GM19035 (cell line): ENCODE measurements around the gene SASH1.

Experiments
- ATAC-seq: cut with Tn5 transposase; IDR thresholded peaks from one replicate; pipeline ENCODE4 v1.9.1; 2021; ENCODE audit not compliant: unreplicated experiment

SASH1 gene

DNA sequence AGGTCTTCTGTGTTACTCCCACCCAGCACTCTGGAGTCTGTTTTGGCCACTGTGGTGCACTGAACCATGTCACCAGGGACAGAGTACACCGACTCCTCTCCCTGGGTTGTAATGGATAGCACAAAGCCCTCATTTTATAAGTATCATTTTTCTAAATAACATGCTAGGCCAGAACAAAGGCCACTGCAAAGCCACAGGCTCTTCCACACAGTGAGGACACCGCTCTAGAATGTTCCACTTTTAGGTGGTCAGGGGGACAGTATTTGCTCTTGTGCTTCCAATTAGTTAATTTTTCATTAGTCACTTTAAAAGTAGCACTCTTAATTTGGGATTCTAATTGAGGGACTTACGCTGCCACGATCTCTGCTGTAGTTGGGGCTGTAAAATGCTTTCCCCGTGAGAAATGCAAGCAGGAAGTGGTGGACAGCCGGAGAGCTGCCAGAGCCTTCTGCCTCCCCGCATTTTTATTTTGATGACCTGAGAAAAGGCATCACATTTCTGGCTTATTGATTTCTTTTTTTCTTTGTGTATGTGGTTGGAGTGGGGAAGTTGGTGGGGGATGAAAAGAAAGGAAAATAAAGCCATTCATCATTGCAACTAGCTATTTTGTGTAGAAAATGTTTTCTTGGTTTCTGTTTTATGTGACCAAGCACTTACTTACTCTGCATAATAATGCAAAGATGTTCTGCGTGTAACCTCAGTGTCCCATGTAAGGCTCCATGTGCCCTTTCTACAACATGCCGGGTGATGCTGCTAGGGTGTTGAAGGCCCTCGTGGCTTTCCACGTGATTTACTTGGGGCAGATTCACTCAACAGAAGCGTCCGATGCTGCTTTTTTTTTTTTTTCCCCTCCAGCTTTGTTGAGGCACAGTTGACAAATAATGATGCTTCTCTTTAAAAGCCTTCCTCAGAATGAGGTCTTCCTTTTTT lies 195.9 kb downstream of the SASH1 start:
- no peak for ATAC-seq

GRCh38 chr6:148543540-148543939 lies 200.9 kb downstream of the SASH1 start:
- no peak for ATAC-seq

DNA sequence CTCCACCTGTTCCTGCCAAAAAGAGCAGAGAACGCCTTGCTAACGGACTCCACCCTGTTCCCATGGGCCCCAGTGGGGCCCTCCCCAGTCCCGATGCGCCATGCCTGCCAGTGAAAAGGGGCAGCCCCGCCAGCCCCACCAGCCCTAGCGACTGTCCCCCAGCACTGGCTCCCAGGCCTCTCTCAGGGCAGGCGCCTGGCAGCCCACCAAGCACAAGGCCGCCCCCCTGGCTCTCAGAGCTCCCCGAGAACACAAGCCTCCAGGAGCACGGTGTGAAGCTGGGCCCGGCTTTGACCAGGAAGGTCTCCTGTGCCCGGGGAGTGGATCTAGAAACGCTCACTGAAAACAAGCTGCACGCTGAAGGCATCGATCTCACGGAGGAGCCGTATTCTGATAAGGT lies 201.8 kb downstream of the SASH1 start:
- ATAC-seq = no peak

DNA sequence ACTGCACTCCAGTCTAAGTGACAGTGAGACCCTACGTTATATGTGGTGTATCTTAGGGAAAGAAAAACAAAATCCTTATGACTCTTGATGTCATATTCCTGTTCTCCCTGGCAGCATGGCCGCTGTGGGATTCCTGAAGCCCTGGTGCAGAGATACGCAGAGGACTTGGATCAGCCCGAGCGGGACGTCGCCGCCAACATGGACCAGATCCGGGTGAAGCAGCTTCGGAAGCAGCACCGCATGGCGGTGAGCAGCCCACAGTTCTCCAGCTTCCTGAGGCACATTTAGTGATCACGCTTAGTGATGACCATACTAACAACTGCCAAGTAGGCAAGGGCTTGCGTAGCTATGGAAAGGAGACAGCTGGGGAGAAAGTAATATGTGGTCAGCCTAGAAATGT lies 203.3 kb downstream of the SASH1 start:
- no peak for ATAC-seq

DNA sequence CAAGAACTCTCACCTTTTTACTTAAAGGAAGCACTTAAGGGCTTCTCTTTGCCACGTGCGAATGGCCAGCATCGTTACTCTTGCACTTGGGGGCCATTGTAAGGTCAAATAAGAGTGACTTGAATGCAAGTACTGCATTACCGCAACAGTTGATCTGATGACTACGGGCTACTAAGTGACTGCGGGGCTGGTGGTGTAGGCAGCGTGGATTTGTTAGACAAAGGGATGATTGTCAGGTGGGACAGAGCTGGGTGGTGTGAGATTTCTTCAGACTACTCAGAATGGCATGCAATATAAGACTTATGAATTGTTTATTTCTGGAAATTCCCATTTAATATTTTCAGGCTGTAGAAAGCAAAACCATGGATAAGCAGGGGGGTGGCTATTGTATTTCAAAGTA lies 204.5 kb downstream of the SASH1 start:
- ATAC-seq = no peak

DNA sequence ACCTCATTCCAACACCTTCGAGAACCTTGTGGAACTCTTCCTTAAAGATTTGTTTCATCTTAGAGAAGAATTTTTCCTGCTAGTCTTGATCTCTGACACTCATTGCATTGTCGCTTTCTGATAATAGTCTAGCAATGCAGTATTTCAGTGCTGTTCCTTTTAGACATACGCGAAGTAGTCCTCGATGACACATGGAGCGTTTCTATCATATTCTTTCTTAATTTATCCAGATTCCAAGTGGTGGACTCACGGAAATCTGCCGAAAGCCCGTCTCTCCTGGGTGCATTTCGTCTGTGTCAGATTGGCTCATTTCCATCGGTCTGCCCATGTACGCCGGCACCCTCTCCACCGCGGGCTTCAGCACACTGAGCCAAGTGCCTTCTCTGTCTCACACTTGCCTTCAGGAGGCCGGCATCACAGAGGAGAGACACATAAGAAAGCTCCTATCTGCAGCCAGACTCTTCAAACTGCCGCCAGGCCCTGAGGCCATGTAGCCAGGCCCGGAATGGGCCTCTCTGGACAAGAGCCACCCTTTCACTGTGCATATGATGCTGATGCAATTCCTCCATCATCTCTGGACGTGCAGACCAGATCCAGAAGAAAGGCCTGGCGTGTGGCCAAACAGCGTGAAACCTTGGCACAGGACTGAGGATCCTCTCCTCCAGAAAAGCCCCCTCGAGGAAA lies 205.6 kb downstream of the SASH1 start:
- no peak for ATAC-seq

GRCh38 chr6:148548749-148549140 lies 206.1 kb downstream of the SASH1 start:
- ATAC-seq = no peak

DNA sequence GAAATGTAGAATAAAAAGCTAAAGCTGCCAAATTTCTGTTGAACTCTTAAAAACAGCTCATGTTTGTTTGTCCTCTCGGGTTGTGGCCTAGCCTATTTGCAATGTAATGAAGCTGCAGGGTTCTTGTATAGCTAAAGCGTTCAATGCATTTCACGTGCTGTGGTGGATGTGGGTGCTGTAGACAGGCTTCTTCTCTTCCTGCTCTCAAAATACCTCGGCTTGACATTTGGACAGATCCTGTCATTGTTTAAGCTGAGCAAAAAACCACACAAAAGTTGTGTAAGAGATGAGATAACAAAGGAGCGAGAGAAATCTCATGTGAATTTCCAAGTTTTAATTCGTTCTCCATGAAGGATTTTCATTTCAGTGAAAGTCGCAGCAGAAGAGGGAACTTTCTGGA lies 207.9 kb downstream of the SASH1 start:
- no peak for ATAC-seq

DNA sequence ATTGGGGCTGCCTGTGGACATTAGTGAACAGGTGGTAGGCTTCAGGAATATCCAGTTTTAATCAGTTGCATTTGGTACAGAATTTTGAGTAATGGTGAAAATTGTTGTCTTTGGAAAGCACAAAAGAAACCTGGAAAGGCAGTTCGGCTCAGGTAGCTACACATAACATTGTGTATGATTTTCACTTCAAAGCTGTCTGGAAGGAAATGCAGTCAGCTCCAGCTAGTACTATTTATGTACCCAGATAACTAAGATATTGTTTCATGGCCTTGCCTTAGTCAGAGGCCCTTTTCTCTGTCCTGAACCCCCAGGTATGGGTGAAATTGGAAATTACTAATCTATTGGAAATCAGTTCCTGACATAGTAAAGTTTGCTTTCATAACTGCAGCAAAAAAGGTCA lies 208.6 kb downstream of the SASH1 start:
- no peak for ATAC-seq

GRCh38 chr6:148556410-148556809 lies 213.8 kb downstream of the SASH1 start:
- ATAC-seq = no peak

DNA sequence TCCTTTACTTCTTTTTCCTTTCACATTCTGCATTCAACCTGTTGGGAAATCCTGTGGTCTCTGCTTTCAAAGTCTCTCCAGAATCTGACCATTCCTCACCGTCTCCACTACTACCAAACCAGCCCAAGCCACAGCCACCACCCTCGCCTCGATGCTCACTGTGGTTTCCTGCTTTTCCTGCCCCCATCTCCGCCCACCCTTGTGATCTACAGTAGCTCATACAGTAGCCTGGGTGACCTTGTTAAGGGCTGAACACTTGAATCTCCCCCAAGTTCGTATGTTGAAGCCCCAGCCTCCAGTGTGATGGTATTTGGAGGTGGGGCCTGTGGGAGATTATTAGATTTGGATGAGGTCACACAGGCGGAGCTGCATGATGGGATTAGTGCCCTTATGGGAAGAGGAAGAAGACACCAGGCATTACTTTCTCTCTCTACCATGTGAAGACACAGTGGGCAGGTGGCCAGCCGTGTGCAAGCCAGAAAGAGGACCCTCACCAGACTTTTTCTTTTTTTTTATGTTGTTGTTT lies 215.2 kb downstream of the SASH1 start:
- no peak for ATAC-seq

DNA sequence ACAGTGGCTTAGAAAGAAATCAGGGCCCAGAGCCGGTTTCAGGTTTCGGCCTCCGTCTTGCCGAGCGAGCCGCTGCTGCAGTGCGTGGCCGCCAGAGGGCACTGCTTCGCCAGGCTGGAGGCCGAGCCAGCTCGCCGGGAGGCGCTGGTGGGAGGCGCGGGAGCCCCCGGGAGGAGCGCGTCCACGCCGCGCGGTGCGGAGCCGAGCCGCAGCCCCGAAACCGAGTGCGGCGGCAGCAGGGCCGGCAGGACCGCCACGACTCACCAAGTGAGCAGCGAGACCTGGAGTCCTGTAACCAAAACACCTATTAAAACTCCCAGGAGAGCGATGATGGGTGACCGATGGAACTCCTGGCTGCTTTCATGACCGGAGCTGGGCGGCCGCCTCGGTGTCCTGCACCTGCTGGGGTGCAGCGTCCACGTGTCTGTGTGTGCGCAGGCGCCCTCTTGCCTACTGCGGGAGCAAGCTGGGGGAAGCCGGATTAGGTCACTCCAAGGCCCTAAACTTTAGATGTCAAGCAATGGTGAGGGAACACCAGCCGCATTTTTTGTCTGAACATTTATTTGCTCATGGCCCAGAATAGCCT lies 217.3 kb downstream of the SASH1 start:
- peak; percentile 80 for ATAC-seq

DNA sequence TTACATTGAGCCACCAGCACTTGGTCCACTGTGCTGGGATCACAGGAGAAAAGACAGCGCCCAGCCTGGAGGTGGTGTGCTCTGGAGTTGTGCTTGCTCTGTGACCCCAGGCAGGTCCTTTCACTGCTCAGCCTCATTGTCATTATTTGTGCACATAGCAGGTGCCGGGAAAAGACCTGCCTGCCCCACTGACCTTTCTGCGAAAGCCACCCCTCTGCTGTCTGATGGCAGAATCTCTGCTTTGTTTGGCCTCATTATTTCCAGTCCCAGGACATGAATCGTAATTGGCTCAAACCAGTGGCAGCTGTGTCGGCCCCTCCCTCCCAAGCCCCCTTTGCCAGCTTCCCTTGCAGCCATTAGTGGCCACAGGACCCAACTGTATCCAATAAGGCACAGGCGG lies 219.0 kb downstream of the SASH1 start:
- ATAC-seq = no peak

DNA sequence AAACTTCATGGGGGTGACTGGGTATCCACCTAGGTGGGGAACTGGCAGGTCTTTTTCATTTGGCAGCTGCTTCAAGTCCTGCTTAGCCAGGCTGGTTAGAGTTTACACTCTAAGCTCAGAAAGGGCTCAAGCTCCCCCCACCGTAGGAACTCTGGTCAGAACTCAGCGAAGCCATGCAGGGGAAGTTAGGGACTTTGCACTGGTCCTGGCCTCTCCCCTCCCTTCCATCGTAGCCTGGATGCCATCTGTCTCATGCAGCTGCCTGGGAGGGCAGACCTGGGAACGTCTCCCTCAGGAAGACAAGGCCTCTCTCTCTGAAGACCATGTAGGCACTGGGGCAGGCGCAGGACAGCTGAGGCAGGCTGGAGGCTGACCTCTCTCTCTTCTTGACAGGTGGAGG lies 220.4 kb downstream of the SASH1 start:
- no peak for ATAC-seq

- ATAC-seq = no peak
These were observed 221.9 kb downstream of the SASH1 start for GRCh38 chr6:148564494-148565035.

GRCh38 chr6:148565321-148565926 lies 222.8 kb downstream of the SASH1 start:
- no peak for ATAC-seq

DNA sequence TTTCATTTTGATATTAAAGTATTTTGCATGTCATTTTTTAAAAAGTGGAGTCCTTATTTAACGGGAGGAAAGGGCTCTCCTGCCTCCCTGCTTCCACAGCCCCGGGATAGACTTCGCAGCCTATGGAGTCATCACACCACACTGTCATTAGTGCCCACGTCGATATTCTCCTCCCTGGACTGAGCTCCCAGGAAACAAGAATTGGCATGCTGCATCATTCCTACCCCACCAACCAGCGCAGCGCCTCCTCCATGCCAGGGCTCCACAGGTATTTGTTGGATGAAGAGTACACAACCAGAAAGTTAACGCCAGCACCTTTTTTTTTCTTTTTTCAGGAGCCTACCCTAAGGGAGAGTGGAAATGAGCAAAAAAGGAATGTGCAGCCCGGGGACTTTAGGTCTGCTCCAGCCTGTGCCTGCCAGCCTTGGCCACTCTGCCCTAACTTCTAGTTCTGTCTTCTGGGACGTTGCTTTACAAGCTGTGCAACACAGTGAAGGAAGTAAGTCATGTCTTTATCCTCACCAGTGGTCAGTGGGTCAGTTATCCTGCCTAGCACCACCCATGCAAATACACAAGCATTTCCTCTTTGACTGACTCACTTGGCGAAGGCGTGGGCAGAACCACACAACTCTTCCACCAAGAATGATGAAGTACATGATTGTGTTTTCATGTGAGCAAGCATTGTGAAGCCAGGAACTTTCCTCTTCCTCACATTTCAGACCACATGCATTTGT lies 223.5 kb downstream of the SASH1 start:
- peak; percentile 66 for ATAC-seq

GRCh38 chr6:148566664-148567350 lies 224.2 kb downstream of the SASH1 start:
- peak; percentile 49 for ATAC-seq

DNA sequence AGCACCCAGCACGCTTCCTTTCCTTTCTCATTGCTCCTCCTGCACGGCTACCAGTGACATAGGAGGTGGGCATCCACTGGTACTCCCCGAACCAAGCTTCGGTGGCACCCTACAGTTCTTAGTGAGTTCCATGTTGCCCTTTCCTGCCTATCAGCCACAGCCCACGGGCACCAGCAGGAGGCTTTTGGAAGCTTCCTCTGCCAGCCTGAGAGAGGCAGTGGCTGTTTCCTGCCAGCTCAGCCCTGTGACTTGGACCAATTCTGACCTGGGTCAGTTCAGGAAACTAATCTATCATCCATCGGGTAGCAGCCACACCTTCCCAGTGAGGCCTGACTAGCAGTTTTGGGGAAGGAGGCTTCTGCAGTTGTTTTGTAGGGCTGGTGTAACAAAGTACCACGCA lies 227.8 kb downstream of the SASH1 start:
- no peak for ATAC-seq
